NCI-H2196 (cell line): ENCODE results near the gene GUCA2B.

Experiments
- DNase-seq: peaks from one replicate; lab custom pipeline; 2025; ENCODE audit not compliant: unreplicated experiment; lab: John Stamatoyannopoulos, UW

GUCA2B gene

DNA sequence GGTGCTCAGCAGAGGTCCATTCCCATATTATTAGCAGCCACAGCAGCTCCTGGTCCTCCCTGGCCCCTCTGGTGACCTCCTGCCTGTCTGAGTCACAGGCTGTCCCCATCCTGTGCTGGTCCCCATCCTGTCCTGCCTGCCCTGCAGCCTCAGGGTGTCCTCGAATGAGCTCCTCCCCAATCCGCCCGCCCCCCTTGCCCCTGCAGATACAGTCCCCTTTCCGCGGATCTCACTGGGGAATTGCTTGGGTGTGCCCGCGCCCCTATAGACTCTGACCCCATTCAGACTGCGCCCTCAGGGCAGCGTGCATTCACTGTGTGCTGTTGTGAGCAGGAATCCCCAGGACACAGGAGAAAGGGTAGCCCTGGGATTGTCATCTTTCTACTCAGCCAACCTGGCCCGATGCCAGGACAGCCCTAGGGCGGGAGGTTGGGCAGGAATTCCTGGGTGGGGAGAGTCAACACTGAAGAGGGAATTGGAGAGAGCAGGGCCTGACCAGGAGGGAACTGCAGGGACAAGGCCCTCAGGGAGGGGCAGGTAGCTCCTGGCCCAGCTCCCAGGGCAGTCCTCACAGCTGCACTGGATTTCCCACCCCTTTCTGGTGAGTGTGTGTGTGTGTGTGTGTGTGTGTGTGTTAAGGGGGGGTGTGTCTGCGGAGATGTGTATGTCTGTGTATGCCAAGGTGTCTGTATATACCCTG lies 12.5 kb downstream of the GUCA2B start:
- peak; percentile 91 for DNase-seq

DNA sequence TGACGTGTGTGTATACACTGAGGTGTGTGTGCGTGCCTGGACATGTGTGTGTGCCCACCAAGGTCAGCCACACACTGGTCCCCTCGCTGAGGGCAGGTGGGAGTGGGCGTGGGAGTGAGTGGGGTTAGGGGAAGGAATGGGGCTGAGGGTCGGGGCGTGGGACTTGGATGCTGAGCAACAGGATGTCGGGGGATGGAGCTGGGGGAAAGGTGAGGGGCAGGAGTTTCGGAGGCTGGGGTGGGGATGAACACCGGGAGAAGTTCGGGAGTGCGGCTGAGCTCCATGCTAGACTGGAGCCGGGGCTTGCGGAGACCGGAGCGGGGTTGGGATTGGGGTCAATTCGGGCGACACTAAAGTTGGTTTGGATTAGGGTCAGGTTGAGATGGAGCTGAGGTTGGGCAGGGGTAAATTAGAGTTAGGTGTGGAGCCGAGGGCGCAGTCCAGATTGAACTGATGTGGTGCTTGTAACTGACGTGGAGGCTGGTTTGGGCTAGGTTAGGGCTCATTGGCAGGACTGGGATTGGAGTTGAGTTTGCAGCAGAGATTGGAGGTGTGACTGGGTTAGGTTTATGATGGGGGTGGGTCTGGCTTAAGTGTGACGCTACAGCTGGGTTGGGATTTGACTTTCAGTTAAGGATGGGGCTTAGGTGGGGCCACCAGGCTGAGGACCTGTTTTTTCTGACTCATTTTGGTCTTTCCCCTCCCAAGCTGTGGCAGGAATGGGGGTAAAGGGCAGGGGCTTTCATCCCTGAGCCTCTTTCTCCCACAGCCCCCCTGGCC lies 14.6 kb downstream of the GUCA2B start:
- no peak for DNase-seq

DNA sequence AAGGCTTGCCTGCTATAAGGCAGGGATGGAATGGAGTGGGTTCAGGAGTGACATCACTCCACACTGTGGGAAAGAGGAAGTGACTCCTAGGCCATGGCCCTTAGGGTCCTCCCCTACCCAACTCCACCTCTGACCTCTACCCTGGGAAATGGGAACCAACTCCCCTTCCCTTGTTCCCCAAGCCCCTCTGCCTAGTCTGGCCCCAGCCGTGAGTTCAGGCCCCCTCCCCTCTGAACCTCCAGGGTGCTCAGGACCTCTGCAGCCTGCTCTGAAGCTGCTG lies 15.1 kb downstream of the GUCA2B start:
- no peak for DNase-seq

DNA sequence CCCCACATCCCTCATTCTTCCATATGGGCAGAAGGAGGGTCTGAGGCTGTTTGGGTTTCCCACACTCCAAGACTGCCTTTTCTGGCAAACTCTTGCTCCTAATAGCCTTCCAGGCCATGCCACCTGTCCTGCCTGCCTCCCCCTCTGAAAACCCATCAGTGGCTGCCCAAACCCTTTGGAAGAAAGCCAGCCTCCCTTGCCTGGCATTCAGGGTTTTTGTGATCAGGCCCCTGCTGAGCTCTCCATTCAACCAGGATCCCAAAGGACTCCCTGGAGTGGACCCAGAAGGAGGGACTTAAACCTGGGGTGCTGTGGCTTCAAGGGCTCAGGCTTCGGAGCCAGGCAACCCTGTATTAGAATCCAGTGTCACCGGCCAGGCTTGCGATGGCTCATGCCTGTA lies 15.6 kb downstream of the GUCA2B start:
- peak; percentile 49 for DNase-seq

DNA sequence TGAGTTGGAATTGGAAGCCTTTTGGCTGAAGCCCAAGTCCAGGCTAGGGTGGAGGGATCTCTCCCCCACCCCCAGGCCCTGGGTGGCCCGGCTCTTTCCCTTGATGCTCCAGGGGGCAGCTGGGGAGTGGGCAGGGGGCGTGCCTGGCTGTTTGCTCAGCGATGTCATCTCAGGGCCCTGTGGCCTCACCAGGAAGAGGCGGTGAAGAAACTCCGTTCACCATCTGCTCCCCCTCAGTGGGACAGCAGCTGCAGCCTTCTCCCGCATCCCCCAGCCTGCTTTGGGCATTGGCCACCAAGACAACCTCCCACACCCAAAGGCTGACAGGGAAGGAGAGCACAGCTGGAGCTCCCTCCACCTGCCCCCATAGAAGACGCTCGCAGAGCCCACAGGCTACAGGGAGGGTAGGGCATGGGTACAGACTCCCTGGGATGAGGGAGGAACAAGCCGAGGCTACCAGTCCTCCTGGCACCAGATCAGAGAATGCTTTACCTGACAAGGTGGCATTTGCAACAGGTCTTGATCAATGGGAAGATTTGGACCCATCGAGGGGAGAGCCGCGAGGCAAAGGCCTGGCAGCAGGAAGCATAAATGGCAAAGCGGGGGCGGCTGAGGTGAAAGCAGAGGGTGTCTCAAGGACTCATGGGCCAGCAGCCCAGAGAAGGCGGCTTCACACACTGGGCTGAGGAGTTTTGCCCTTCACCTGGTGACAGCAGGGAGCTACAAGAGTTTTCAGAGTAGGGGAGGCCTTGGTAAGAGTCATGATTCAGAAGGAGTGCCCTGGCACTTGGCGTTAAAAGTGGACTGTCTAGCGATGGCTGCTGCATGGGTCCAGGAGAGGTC lies 17.8 kb downstream of the GUCA2B start:
- DNase-seq: peak; percentile 35

DNA sequence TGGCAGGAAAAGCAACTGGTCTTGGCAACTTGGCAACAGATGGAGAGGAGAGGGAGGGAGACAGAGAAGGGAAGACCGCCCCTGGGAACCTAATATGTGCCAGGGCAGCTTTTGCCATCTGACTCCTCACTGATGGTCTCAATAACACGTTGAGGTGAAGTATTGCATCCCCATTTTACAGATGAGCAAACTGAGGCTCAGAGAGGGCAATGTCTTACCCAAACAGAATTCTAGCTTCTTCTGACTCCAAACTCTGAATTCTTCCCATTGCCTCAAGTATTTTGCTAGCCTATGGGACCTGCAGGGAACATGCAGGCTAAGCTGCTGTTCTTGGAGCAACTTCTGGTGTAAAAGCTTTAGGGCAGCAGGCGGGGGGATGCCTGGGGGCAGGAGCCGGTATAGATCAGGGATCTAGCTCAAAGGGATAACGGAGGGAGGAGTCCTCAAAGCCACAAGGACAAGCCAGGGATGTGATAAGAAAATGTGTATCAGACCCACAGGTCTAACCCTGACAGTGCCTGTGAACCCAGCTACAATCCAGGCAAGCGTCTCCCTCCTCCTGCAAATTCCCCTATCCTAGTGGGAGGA lies 18.6 kb downstream of the GUCA2B start:
- DNase-seq: no peak

DNA sequence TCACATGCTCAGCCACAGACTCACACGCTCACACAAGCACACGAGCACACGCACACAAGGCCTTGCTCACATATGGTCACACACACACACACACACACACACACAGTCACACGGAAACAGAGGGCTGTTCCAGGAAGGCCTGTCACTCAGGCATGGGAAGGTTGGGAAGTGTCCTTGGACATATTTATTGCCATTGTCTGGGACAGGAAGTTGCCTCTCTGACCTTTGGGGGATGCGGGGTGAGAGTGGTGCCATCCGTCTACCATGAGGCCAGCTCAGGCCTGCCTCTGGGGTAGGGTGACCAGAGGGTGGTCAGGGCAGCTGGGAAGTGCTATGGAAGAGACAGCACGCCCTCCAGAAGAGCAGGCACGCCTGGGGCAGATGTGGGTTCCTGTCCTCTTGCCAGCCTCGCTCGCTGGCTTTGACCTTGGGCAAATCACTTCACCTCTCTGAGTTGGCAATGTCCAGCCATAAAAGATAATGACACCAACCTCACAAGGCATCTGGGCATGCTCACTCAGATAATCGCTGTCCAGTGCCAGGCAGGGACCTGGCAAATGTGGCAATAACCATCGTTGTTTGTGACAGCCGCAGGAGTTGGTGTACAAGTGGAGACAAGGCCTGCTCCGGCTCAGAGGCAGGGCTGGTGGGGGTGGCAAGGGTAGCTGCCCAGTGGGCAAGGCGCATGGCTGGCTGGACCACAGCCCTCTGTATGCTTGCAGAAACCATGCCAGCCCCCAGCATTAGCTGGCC lies 19.3 kb downstream of the GUCA2B start:
- peak; percentile 11 for DNase-seq

DNA sequence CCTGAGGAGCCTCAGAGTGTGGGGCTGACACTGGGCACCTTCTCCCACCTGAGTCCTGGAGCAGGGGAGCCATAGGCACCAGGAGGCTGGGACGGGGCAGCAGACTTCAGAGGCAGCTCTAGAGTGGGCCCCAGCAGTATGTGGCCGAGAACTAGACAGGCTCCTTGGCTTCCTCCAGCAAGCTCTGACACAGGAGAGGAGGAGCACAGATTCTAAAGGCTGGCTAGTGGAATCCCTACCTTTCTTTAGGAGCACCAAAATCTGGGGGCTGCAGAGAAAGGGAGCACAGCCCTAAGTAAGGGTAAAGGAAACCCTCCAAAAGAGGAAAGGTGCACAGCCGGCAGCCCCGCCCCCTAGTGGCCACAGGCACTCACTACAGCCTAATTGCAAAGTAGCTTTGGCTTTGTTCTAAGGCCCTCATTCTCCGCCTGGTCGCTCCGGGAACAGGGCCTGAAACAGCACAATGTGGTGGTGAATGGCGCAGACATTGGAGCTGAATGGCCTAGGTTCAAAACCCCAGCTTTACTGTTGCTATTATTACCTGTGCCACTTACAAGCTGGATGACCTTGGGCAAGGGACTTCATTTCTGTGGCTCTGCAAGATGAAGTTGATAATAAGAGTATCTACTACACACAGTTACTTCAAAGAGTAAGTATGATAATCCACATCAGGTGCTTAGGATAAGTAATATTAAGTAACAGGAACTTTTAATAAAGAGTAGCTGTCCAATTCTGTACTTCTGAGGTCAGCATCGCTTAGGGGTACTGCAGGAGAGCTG lies 20.1 kb downstream of the GUCA2B start:
- DNase-seq: peak; percentile 60

DNA sequence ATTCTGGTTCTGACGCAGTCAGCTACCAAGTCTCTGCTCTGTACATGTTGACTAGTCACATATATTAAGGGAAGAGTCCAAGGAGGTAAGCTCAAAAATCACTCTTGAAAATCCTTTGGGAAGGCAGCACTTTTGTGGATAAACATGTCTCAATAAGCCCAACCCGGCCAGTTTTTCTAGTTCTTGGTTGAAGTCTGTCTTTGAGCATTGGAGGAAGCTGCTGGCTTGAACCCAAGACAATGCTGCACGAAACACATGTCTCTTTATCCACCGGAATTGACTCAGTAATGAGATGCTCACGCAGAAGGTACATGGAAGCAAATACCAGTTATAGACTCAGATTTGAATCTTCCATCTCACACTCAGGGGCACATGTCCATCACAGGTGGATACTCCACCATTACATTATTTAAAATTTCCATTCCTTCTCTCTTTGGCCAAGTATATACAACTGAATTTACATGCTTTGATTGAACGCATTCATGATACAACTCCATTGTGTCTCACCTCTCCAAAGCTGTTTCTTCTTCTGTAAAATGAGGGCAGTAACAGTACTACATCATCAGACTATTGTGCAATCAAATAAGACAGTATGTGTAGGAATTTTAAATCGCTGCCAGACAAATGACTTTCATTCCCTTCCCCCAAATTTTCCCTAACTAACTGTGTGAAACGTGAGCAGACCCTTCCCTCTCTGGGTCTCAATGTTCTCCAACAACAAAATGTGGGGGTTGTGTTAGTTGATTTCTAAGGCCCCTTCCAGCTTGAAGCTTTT lies 20.9 kb downstream of the GUCA2B start:
- peak; percentile 28 for DNase-seq

DNA sequence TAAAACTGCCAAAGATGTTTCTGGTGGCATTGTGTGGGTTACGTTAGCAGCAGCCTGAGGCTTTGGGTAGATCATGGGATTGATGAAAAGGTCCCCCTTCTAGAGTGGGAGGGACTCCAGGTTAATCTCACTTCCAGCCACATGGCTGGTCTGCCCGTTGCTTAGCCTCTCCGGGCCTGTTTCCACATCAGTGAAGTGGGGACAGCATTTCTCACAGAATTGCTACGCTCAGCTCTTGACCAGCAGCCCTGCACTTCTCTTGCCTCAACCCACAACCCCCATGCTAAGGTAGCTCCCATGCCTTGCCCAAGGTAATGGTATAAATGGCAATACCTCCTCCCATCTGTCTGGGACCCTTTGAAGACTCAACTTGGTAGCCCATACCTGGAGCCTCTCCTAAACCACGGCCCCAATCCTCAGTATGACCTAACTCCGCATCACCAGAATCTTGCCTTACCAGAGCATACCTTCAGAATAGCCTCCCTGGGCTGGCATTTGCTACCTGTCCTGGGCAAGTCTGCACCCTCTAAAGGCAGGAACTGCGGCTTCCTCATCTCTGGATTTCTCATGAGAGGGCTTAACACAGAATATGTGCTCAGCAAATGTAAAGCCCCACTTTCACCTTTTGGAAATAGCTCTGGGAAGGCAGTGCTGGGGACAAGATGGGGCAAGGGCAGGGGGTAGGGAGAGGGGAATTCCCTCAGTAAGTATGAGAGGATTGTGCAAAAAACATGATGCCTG lies 22.3 kb downstream of the GUCA2B start:
- no peak for DNase-seq

DNA sequence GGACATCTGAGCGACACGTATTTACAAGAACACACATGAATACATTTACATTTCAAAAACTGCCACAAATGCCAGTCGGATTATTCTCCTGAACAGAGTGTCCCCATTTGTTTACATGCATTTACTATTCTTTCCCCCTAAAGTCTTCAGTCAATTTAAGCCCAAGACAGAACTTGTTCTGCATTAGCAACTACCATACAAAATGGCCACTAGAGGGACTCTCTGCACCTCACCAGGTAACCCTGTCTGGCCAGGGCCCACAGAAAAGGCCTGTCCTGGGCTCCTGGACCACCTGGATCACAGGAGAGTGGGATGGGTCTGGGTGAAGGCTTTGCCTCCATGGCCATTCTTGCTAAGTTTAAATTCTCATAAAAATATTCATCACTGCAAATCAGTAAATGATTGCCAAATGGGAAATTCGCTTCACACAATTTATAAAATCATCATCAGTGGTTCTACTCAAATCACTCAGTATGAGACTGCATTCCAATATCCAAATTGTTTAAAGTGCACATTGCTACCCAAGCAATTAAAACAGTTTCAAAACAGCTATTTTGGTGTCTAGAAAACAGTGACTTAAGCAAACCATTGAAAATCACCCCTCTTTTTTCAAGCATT lies 23.8 kb downstream of the GUCA2B start:
- DNase-seq: peak; percentile 62

DNA sequence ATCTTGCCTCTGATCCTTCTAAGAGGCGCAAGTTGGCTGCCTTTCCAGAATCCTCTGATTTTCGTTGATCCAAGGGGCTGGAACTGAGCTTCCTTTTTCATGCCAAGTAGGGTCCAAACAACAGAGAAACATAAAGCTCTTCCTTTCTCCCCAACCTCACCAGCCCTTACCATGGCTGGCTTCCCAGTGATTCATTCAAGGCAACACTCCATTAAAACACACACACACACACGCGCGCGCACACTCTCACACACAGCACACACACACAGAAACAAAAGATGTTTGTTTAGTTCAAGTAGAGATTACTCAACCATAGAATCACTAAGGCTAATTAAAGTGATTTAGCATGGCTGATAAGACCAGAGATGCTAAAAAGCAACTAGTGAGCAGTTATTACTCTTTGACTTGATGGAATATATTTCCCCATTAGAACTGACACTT lies 24.4 kb downstream of the GUCA2B start:
- peak; percentile 63 for DNase-seq

DNA sequence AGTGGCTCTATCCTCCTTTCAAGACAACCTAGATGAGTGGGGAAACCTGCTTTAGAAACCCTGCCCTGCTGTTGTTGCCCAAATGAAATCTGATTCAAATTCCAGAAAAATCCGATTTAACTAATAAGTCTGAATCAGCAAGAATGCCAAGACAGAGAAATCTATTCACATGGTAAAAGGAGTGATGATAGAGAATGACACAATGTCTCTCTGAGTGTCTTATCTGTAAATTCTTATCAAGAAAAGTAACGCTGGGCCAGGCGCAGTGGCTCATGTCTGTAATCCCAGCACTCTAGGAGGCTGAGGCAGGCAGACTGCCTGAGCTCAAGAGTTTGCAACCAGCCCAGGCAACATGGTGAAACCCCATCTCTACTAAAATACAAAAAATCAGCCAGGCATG lies 25.0 kb downstream of the GUCA2B start:
- DNase-seq: peak; percentile 37

DNA sequence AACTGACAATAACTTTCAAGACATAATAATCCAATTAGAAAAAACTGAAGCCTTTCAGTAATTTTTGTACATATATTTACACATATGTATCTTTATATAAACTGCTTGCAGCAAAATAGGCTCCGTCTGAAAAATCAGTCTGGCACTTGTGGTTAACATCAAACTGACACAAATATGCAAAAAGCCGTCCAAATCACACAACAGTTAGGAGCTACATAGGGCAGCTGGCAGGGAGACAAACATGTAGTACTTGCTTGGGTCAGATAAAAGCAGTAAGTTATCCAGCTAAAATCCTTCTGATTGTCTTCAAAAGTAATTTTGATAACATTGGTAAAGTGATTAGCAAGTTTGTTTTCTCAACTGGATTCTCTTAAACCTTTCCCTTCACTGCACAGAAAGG lies 26.1 kb downstream of the GUCA2B start:
- peak; percentile 11 for DNase-seq

DNA sequence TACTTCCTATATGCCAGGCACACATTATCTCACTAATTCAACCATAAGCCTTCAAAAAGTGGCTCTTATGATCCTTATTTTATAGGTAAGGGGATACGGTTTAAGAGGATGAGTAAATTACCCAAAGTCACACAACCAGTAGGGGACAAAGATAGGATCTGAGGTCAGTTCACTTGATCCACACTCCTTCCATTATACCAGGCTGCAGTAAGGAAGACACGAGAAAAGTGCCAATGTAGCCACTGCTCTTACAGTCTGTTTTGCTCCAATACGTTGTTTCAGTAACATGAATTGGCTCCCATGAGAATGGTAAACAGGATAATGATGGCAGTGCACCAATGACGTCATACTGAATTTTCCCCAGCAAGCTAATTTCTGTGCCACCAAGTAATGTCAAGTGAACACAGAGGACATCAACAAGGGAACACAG lies 26.7 kb downstream of the GUCA2B start:
- no peak for DNase-seq

DNA sequence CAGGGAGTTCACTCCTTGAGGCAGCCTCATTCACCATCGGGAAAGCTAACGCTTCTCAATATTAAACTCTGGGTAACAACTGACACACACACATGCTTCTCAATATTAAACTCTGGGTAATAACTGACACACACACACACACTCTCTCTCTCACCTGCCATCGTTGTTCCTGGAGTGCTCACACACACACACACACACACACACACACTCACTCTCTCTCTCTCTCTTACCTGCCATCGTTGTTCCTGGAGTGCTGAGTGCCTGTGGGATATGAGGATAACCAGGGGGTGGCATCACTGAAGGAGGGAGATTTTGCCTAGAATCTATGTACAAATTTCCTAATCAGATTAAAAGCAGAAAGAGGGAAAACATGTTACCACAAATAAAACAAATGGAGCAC lies 28.5 kb downstream of the GUCA2B start:
- no peak for DNase-seq

DNA sequence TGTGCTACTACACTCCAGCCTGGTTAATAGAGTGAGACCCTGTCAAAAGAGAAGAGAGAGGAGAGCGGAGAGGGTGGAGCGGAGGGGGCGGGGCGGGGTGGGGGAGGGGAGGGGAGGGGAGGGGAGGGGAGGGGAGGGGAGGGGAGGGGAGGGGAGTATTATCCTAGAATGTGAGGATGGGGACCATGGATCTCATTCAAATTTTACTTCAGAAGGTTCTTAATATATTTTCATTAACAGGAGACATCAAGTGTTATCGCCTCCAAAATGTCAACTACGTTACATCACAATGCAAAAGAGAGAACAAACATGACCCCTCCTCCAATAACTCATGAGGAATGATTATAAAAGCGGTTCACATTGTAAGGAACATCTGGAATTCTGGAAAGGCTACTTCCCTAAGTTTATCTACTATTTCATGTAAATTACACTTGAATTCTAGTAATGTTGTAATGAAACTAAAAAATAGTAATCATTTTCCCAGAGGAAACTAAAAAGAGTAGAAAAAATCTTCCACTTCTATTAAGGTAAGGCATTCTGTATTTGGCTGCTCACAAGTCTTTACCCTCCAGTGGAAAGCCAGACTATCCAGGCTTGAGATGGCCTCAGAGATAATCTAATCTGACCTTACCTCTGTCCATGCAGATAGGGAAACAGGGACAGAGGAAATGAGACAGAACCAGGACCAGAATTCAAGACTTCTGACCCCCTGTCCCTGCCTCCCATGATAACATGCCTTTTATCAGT lies 30.2 kb downstream of the GUCA2B start:
- no peak for DNase-seq

DNA sequence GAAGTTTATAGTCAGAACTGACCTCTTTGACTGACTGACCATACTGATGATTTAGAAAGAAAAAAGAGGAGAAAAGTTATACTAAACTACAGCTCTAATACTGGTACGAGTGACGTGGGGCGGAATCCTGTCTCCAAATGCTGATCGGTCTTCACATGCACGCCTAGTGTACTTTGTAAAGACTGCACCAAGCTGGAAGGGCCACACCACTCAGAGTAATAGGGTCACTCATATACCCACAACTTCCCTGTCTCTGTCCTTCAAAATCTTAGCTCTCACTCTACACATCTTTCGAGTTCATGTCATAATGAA lies 30.7 kb downstream of the GUCA2B start:
- DNase-seq: no peak
